IMR-90 (cell line): ENCODE results near the gene VWCE. TPM values are rescaled to one million over a fixed set of nuclear protein-coding genes. Genes with fewer than 3 reads are reported as not detected.

Experiments
- ATAC-seq: fragments of 200-7000 bp; cut with Tn5 transposase; 2 replicates; pipeline ENCODE4 v1.9.1; 2020; ENCODE audit warnings: low read depth, mild to moderate bottlenecking, moderate library complexity
- BruUV-seq: library from RNA; stranded (reverse); fragments of 400-500 nt; replicated peaks from 2 replicates; lab custom pipeline; 2021; lab: Mats Ljungman, UMichigan
- CTCF ChIA-PET: fragments of 300-600 bp; formaldehyde crosslinking; extraction: SDS; loops from one replicate; lab custom pipeline; 2021; ENCODE audit warnings: antibody characterized with exemption; lab: Yijun Ruan, JAX
- POLR2A ChIA-PET: fragments of 300-600 bp; sonication (Branson Sonifier 250); formaldehyde crosslinking; loops from one replicate; lab custom pipeline; 2022; ENCODE audit warnings: antibody characterized with exemption; ENCODE audit not compliant: unreplicated experiment; lab: Charles Lee
- DNase-seq: peaks from one replicate; pipeline ENCODE4 v3.0.0; 2013
- H2AFZ ChIP-seq: replicated peaks from 2 replicates; pipeline ENCODE3; 2013; ENCODE audit warnings: low read length, mild to moderate bottlenecking; ENCODE audit not compliant: poor library complexity
- H2AK5ac ChIP-seq: 2 replicates; pipeline ENCODE4 v1.6.1; 2013; ENCODE audit warnings: low read depth, low read length, inconsistent platforms
- H2AK9ac ChIP-seq: replicated peaks from 2 replicates; pipeline ENCODE3; 2013; ENCODE audit warnings: mild to moderate bottlenecking, low read depth, low read length, moderate library complexity; ENCODE audit not compliant: poor library complexity
- H2BK120ac ChIP-seq: 2 replicates; pipeline ENCODE4 v1.6.1; 2013; ENCODE audit warnings: low read depth, low read length, inconsistent platforms
- H2BK15ac ChIP-seq: 3 replicates; pipeline ENCODE4 v1.6.1; 2013; ENCODE audit warnings: low read depth, low read length, inconsistent platforms
- H2BK20ac ChIP-seq: 2 replicates; pipeline ENCODE4 v1.6.1; 2013; ENCODE audit warnings: low read depth, mild to moderate bottlenecking, inconsistent platforms, low read length, moderate library complexity
- H2BK5ac ChIP-seq: 2 replicates; pipeline ENCODE4 v1.6.1; 2013; ENCODE audit warnings: mild to moderate bottlenecking, low read depth, low read length, inconsistent platforms; ENCODE audit not compliant: poor library complexity, severe bottlenecking
- H3K14ac ChIP-seq: replicated peaks from 2 replicates; pipeline ENCODE4 v1.6.1; 2013; ENCODE audit warnings: low read depth, low read length, inconsistent platforms
- H3K18ac ChIP-seq: 2 replicates; pipeline ENCODE4 v1.6.1; 2013; ENCODE audit warnings: low read depth, low read length, control low read depth
- H3K23ac ChIP-seq: 2 replicates; pipeline ENCODE4 v1.6.1; 2013; ENCODE audit warnings: low read depth, low read length, inconsistent platforms
- H3K27ac ChIP-seq: 2 replicates; pipeline ENCODE4 v1.5.1; 2013; ENCODE audit warnings: mild to moderate bottlenecking, control low read depth, low read length; ENCODE audit not compliant: insufficient read depth
- H3K27me3 ChIP-seq: 2 replicates; pipeline ENCODE4 v1.6.1; 2013; ENCODE audit warnings: low read length; ENCODE audit not compliant: control insufficient read depth, insufficient read depth
- H3K36me3 ChIP-seq: 2 replicates; pipeline ENCODE4 v1.6.1; 2013; ENCODE audit warnings: low read length, mixed read lengths; ENCODE audit not compliant: control insufficient read depth, insufficient read depth
- H3K4ac ChIP-seq: 2 replicates; pipeline ENCODE4 v1.6.1; 2013; ENCODE audit warnings: low read depth, low read length, inconsistent platforms
- H3K4me1 ChIP-seq: 2 replicates; pipeline ENCODE4 v1.6.1; 2013; ENCODE audit warnings: low read length, mixed read lengths; ENCODE audit not compliant: control insufficient read depth, insufficient read depth
- H3K4me2 ChIP-seq: 2 replicates; pipeline ENCODE4 v1.6.1; 2013; ENCODE audit warnings: low read depth, mild to moderate bottlenecking, control low read depth, low read length, moderate library complexity
- H3K4me3 ChIP-seq: 2 replicates; pipeline ENCODE4 v1.5.1; 2013; ENCODE audit warnings: low read depth, mild to moderate bottlenecking, control low read depth, low read length, moderate library complexity; ENCODE audit not compliant: insufficient read depth
- H3K56ac ChIP-seq: 2 replicates; pipeline ENCODE4 v1.6.1; 2013; ENCODE audit warnings: low read length, inconsistent platforms; ENCODE audit not compliant: insufficient read depth; ENCODE audit errors: extremely low read depth
- H3K79me1 ChIP-seq, 2 experiments: 2 replicates each; pipeline ENCODE4 v1.6.1; 2013; ENCODE audit warnings: low read length in 2 of 2, inconsistent platforms in 1 of 2, low read depth in 1 of 2
- H3K9ac ChIP-seq: 2 replicates; pipeline ENCODE4 v1.6.1; 2013; ENCODE audit warnings: low read depth, low read length, control low read depth
- H3K9me1 ChIP-seq: 2 replicates; pipeline ENCODE4 v1.6.1; 2013; ENCODE audit warnings: low read length, inconsistent platforms; ENCODE audit not compliant: insufficient read depth
- H3K9me3 ChIP-seq: 2 replicates; pipeline ENCODE4 v1.6.1; 2013; ENCODE audit warnings: low read length; ENCODE audit not compliant: control insufficient read depth, insufficient read depth
- H4K20me1 ChIP-seq: 2 replicates; pipeline ENCODE4 v1.6.1; 2013; ENCODE audit warnings: low read length, inconsistent platforms; ENCODE audit not compliant: insufficient read depth
- H4K5ac ChIP-seq: 2 replicates; pipeline ENCODE4 v1.6.1; 2013; ENCODE audit warnings: mild to moderate bottlenecking, low read depth, low read length, control low read depth
- H4K8ac ChIP-seq, 2 experiments: 2 replicates each; pipeline ENCODE4 v1.6.1; 2013; ENCODE audit warnings: low read depth in 2 of 2, low read length in 2 of 2, control low read depth in 1 of 2, inconsistent platforms in 1 of 2
- H4K91ac ChIP-seq: 2 replicates; pipeline ENCODE4 v1.6.1; 2013; ENCODE audit warnings: low read depth, low read length, inconsistent platforms; ENCODE audit not compliant: insufficient read depth
- BHLHE40 ChIP-seq: fragments of 150-350 bp; IDR thresholded peaks from 2 replicates; pipeline ENCODE4 v1.6.1; 2016; ENCODE audit warnings: mild to moderate bottlenecking, low read depth, low read length
- CEBPB ChIP-seq: IDR thresholded peaks from 2 replicates; pipeline ENCODE4 v1.6.1; 2012; ENCODE audit warnings: low read depth, low read length, improper control_type of control experiment
- CHD1 ChIP-seq: IDR thresholded peaks from 2 replicates; pipeline ENCODE4 v1.6.1; 2012; ENCODE audit warnings: low read depth, low read length, improper control_type of control experiment
- CTCF ChIP-seq: conservative IDR thresholded peaks from 2 replicates; pipeline ENCODE4 v1.5.1; 2012; ENCODE audit warnings: mild to moderate bottlenecking, low read depth, low read length, improper control_type of control experiment
- ELK1 ChIP-seq: fragments of 150-350 bp; IDR thresholded peaks from 2 replicates; pipeline ENCODE4 v1.6.1; 2016; ENCODE audit warnings: low read depth, mild to moderate bottlenecking, low read length, moderate library complexity, borderline replicate concordance
- FOS ChIP-seq: fragments of 150-350 bp; IDR thresholded peaks from 2 replicates; pipeline ENCODE4 v1.6.1; 2016; ENCODE audit warnings: low read depth, low read length
- MAFK ChIP-seq: IDR thresholded peaks from 2 replicates; pipeline ENCODE4 v1.6.1; 2012; ENCODE audit warnings: low read depth, low read length, improper control_type of control experiment
- MAZ ChIP-seq: IDR thresholded peaks from 2 replicates; pipeline ENCODE4 v1.6.1; 2012; ENCODE audit warnings: low read depth, mild to moderate bottlenecking, low read length, improper control_type of control experiment, moderate library complexity, borderline replicate concordance
- MXI1 ChIP-seq: IDR thresholded peaks from 2 replicates; pipeline ENCODE4 v1.6.1; 2012; ENCODE audit warnings: low read depth, mild to moderate bottlenecking, low read length, moderate library complexity, borderline replicate concordance
- NFE2L2 ChIP-seq: fragments of 150-350 bp; IDR thresholded peaks from 2 replicates; pipeline ENCODE4 v1.6.1; 2016; ENCODE audit warnings: low read depth, mild to moderate bottlenecking, low read length
- POLR2A ChIP-seq: IDR thresholded peaks from 2 replicates; pipeline ENCODE4 v1.6.1; 2012; ENCODE audit warnings: mild to moderate bottlenecking, low read depth, low read length
- RAD21 ChIP-seq: IDR thresholded peaks from 2 replicates; pipeline ENCODE4 v1.6.1; 2012; ENCODE audit warnings: low read length, improper control_type of control experiment
- RCOR1 ChIP-seq: IDR thresholded peaks from 2 replicates; pipeline ENCODE4 v1.6.1; 2012; ENCODE audit warnings: mild to moderate bottlenecking, low read length, improper control_type of control experiment; ENCODE audit not compliant: insufficient replicate concordance
- RFX5 ChIP-seq: IDR thresholded peaks from 2 replicates; pipeline ENCODE4 v1.8.0; 2012; ENCODE audit warnings: low read depth, mild to moderate bottlenecking, low read length, moderate library complexity
- SMC3 ChIP-seq: fragments of 150-350 bp; IDR thresholded peaks from 2 replicates; pipeline ENCODE4 v1.6.1; 2016; ENCODE audit warnings: low read depth, mild to moderate bottlenecking, antibody characterized with exemption, low read length, moderate library complexity
- WGBS, 2 experiments: methylation state at CpG; one replicate each; pipeline versions ENCODE4 v1.1.5 to v1.1.7; 2013; ENCODE audit warnings: missing lambda C conversion rate in 2 of 2; ENCODE audit not compliant: insufficient read length in 1 of 2; ENCODE audit errors: extremely low coverage in 2 of 2; 5-methylcytosine and 5-hydroxymethylcytosine counted together
- dilution Hi-C: fragments of 300-500 bp; cut with HindIII; formaldehyde crosslinking; loops from one replicate; pipeline ENCODE4 v1.14.3; 2018; ENCODE audit warnings: low sequenced_read_pairs; ENCODE audit not compliant: unreplicated experiment
- in situ Hi-C: fragments of 300-500 bp; cut with MboI; formaldehyde crosslinking; loops from 3 replicates; pipeline ENCODE4 v1.14.3; 2019; ENCODE audit warnings: low sequenced_read_pairs, inconsistent platforms, mixed read lengths
- intact Hi-C: fragments of 100-400 bp; cut with micrococcal nuclease; formaldehyde crosslinking; loops from 2 replicates; pipeline ENCODE4 v1.10.0; 2022
- polyA plus RNA-seq, 3 experiments: library from polyadenylated mRNA; depleted of rRNA; stranded (reverse); fragments of >200 nt; gene quantifications; 2 replicates each; pipeline ENCODE4 v1.2.3, GENCODE V29; 2012; ENCODE audit warnings: low replicate concordance in 1 of 3
- total RNA-seq: library from RNA; depleted of rRNA; stranded (reverse); fragments of >200 nt; gene quantifications from 2 replicates; pipeline ENCODE4 v1.2.3, GENCODE V29; 2012
- TF ChIP-seq, protein P1 (sequence below): fragments of 150-350 bp; IDR thresholded peaks from 2 replicates; pipeline ENCODE4 v1.6.1; 2017; ENCODE audit warnings: mild to moderate bottlenecking, antibody characterized with exemption, low read length, low read depth

Gene VWCE
- total and polyA plus RNA-seq, 2 of the 4 experiments (the other 2 are of a cell fraction), result under 0.01 to 1.1 TPM

- WGBS, 2 experiments, result 90% methylated on average over 9 of the region's 15 CpGs; no CpG with 5 or more reads in 1 of the 2 experiments
- intact Hi-C loops, result no loop called here
- dilution Hi-C loops, result no loop called here
Observed at GRCh38 chr11:61268588-61269250, 26.4 kb downstream of the VWCE start.

More at GRCh38 chr11:61268588-61269250, 26.4 kb downstream of the VWCE start:
- no peak overlapping the region for H2BK20ac ChIP-seq
- no peaks in the 10 kb centered on the region; the same call in 1 of the 2 replicates for H3K9me1 ChIP-seq
- no peak overlapping the region for H3K9ac ChIP-seq
- H3K4ac ChIP-seq, result no peak overlapping the region
- TF ChIP-seq POLR2A, result no peak
- no peak for TF ChIP-seq RCOR1
- TF ChIP-seq, protein P1, sequence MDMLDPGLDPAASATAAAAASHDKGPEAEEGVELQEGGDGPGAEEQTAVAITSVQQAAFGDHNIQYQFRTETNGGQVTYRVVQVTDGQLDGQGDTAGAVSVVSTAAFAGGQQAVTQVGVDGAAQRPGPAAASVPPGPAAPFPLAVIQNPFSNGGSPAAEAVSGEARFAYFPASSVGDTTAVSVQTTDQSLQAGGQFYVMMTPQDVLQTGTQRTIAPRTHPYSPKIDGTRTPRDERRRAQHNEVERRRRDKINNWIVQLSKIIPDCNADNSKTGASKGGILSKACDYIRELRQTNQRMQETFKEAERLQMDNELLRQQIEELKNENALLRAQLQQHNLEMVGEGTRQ, result no peak
- no peak for TF ChIP-seq MXI1
- TF ChIP-seq ELK1, result no peak
- TF ChIP-seq NFE2L2, result no peak
- no peak for TF ChIP-seq CHD1
- TF ChIP-seq RAD21, result no peak
- no peak for TF ChIP-seq SMC3
- TF ChIP-seq MAZ, result no peak
- TF ChIP-seq FOS, result no peak
- no peak for TF ChIP-seq BHLHE40
- TF ChIP-seq RFX5, result no peak
- no peak for TF ChIP-seq CEBPB
- no peak for TF ChIP-seq CTCF
- TF ChIP-seq MAFK, result no peak
- H3K14ac ChIP-seq, result no peak overlapping the region
- H4K91ac ChIP-seq, result no peak overlapping the region
- H2BK120ac ChIP-seq, result no peak overlapping the region
- no peak overlapping the region for H3K4me3 ChIP-seq
- no peak overlapping the region for H3K23ac ChIP-seq
- no peaks in the 10 kb centered on the region for H4K20me1 ChIP-seq
- no peaks in the 10 kb centered on the region for H3K79me1 ChIP-seq
- no peak overlapping the region for H2BK15ac ChIP-seq
- H3K36me3 ChIP-seq, result no peaks in the 10 kb centered on the region
- CTCF ChIA-PET, result no interaction called here
- H2AK9ac ChIP-seq, result no peak overlapping the region
- no peak overlapping the region for H4K5ac ChIP-seq
- no peaks in the 10 kb centered on the region for H3K27me3 ChIP-seq
- H3K4me1 ChIP-seq, result peaks cover 2% of the 10 kb centered on the region
- no peak overlapping the region for H3K4me2 ChIP-seq
- ATAC-seq (no peak), DNase-seq (no peak)
- no peaks in the 10 kb centered on the region for H3K9me3 ChIP-seq
- no peak overlapping the region for H3K56ac ChIP-seq
- POLR2A ChIA-PET, result no interaction called here
- in situ Hi-C loops, result no loop called here
- H3K18ac ChIP-seq, result no peak overlapping the region
- no peak overlapping the region for H3K27ac ChIP-seq
- H2BK5ac ChIP-seq, result no peak overlapping the region
- H2AK5ac ChIP-seq, result no peak overlapping the region
- BruUV-seq, result no TSS peak
- no peak overlapping the region for H4K8ac ChIP-seq
- no peak overlapping the region for H2AFZ ChIP-seq
